ENCODE data around the gene PURA.

PURA gene

GRCh38 chr5:140109759-140110645 is 3.9 kb upstream of the PURA start:
- no peak for DNase-seq (ENCODE audit: low spot score)

- no peak for DNase-seq (ENCODE audit: low spot score)
Observed at GRCh38 chr5:140110646-140110957, 3.3 kb upstream of the PURA start.

- no peak for DNase-seq (ENCODE audit: low spot score)
Observed at GRCh38 chr5:140111011-140111858, 2.7 kb upstream of the PURA start.

- DNase-seq (ENCODE audit: low spot score): peak; percentile 37
Observed at GRCh38 chr5:140111859-140112551, 1.9 kb upstream of the PURA start.

- no peak for DNase-seq (ENCODE audit: low spot score)
Observed at GRCh38 chr5:140112685-140113179, 1.2 kb upstream of the PURA start.

GRCh38 chr5:140113180-140113698 is 670 bp upstream of the PURA start:
- peak; percentile 53 for DNase-seq (ENCODE audit: low spot score)

- DNase-seq (ENCODE audit: low spot score): peak; percentile 59
Observed at GRCh38 chr5:140114341-140115185, 654 bp downstream of the PURA start.

GRCh38 chr5:140115186-140115500 is 1.2 kb downstream of the PURA start:
- DNase-seq (ENCODE audit: low spot score): no peak

GRCh38 chr5:140116716-140117115 is 2.8 kb downstream of the PURA start:
- DNase-seq (ENCODE audit: low spot score): peak; percentile 34

GRCh38 chr5:140117523-140117922 is 3.6 kb downstream of the PURA start:
- DNase-seq (ENCODE audit: low spot score): no peak

GRCh38 chr5:140118302-140118936 is 4.5 kb downstream of the PURA start:
- peak; percentile 31 for DNase-seq (ENCODE audit: low spot score)

- no peak for DNase-seq (ENCODE audit: low spot score)
Observed at GRCh38 chr5:140125637-140126036, 11.7 kb downstream of the PURA start, which contains the start of gene IGIP. TSS of gene IGIP (plus strand) at chr5:140125937. CDS start at chr5:140128477, 2,540 bp downstream.

GRCh38 chr5:140126315-140127012 is 12.6 kb downstream of the PURA start:
- no peak for DNase-seq (ENCODE audit: low spot score)

GRCh38 chr5:140128376-140128775 is 14.5 kb downstream of the PURA start:
- DNase-seq (ENCODE audit: low spot score): no peak

GRCh38 chr5:140130949-140131733 is 17.2 kb downstream of the PURA start:
- DNase-seq (ENCODE audit: low spot score): no peak

- no peak for DNase-seq (ENCODE audit: low spot score)
Observed at GRCh38 chr5:140131967-140132409, 18.1 kb downstream of the PURA start.

GRCh38 chr5:140133514-140134167 is 19.7 kb downstream of the PURA start:
- DNase-seq (ENCODE audit: low spot score): no peak

GRCh38 chr5:140134277-140134935 is 20.5 kb downstream of the PURA start:
- no peak for DNase-seq (ENCODE audit: low spot score)

Data from NAMALWA (cell line).